CD4-positive, alpha-beta T cell (primary cell): Measurements from ENCODE around the gene SP2. TPM values are rescaled to one million over a fixed set of nuclear protein-coding genes. Genes with fewer than 3 reads are reported as not detected.

Source experiments
- ATAC-seq: fragments of 200-7000 bp; cut with Tn5 transposase; one replicate; pipeline ENCODE4 v1.10.0; 2022; ENCODE audit warnings: mild to moderate bottlenecking; ENCODE audit not compliant: poor library complexity
- CTCF ChIA-PET: fragments of 350-600 bp; sonication (Branson Sonifier 250); formaldehyde crosslinking; loops from one replicate; lab custom pipeline; 2021; ENCODE audit warnings: antibody characterized with exemption, inconsistent platforms; lab: Charles Lee
- POLR2A ChIA-PET: fragments of 350-600 bp; sonication (Branson Sonifier 250); formaldehyde crosslinking; loops from one replicate; lab custom pipeline; 2021; ENCODE audit warnings: antibody characterized with exemption, inconsistent platforms; lab: Charles Lee
- DNase-seq, 14 experiments: peaks; one replicate each; pipeline ENCODE4 v3.0.0-alpha.2; 2013 to 2020; ENCODE audit warnings: mixed read lengths in 2 of 14
- H3K27ac ChIP-seq, 2 donors: one replicate each; pipeline versions ENCODE4 v1.5.1 to v1.7.0; 2013; ENCODE audit warnings: low read length in 2 of 2, low read depth in 1 of 2, mild to moderate bottlenecking in 1 of 2
- H3K27me3 ChIP-seq, 2 experiments: 1 replicate in 1 of 2; 2 replicates in 1 of 2; pipeline versions ENCODE4 v1.6.1 to v1.7.0; 2013; ENCODE audit warnings: low read length in 2 of 2, control low read depth in 1 of 2, mild to moderate bottlenecking in 1 of 2, moderate library complexity in 1 of 2; ENCODE audit not compliant: insufficient read depth in 2 of 2, control insufficient read depth in 1 of 2
- H3K36me3 ChIP-seq: one replicate; pipeline ENCODE4 v1.6.1; 2013; ENCODE audit warnings: low read length, control low read depth; ENCODE audit not compliant: insufficient read depth
- H3K4me1 ChIP-seq: one replicate; pipeline ENCODE4 v1.6.1; 2013; ENCODE audit warnings: low read length, control low read depth; ENCODE audit not compliant: insufficient read depth
- H3K4me3 ChIP-seq: one replicate; pipeline ENCODE4 v1.5.1; 2013; ENCODE audit warnings: mild to moderate bottlenecking, low read length, moderate library complexity
- H3K9me3 ChIP-seq, 2 experiments: 1 replicate in 1 of 2; 2 replicates in 1 of 2; pipeline versions ENCODE4 v1.6.1 to v1.7.0; 2013; ENCODE audit warnings: low read length in 2 of 2, mild to moderate bottlenecking in 2 of 2, control low read depth in 1 of 2, moderate library complexity in 1 of 2; ENCODE audit not compliant: control insufficient read depth in 1 of 2, insufficient read depth in 1 of 2
- H3K27ac Mint-ChIP-seq: one replicate; pipeline ENCODE4 v1.8.0; 2020; ENCODE audit warnings: mixed read lengths
- H3K27me3 Mint-ChIP-seq: one replicate; pipeline ENCODE4 v1.8.0; 2021; ENCODE audit warnings: mixed read lengths
- H3K36me3 Mint-ChIP-seq: one replicate; pipeline ENCODE4 v1.8.0; 2021; ENCODE audit warnings: low read depth, mixed read lengths
- H3K4me1 Mint-ChIP-seq: one replicate; pipeline ENCODE4 v1.8.0; 2021; ENCODE audit warnings: low read depth, mixed read lengths
- H3K4me3 Mint-ChIP-seq: one replicate; pipeline ENCODE4 v1.8.0; 2020; ENCODE audit warnings: mild to moderate bottlenecking, mixed read lengths
- H3K9me3 Mint-ChIP-seq: one replicate; pipeline ENCODE4 v1.8.0; 2020; ENCODE audit warnings: mixed read lengths
- CTCF ChIP-seq: fragments of 200-600 bp; IDR thresholded peaks from one replicate; pipeline ENCODE4 v1.8.0; 2022; ENCODE audit warnings: antibody characterized with exemption, mild to moderate bottlenecking
- intact Hi-C, 2 experiments: fragments of 100-400 bp; cut with DNase I in 1 of 2; cut with micrococcal nuclease in 1 of 2; formaldehyde crosslinking; loops; one replicate each; pipeline versions ENCODE4 v1.15.1 to v1.9.0; 2023 to 2025; cut with DNase I, micrococcal nuclease
- total RNA-seq, 174 experiments: library from RNA in 2 of 174; stranded (reverse) in 2 of 174; gene quantifications; one replicate each; pipeline ENCODE4 v1.2.3 and lab custom pipeline; 2021 to 2026

The SP2 gene
- total RNA-seq, 2 experiments from 2014 or later = 19.9 to 21.5 TPM

- no peak overlapping the region for H3K4me3 Mint-ChIP-seq
Observed at GRCh38 chr17:47864791-47865216, 31.2 kb upstream of the SP2 start.

GRCh38 chr17:47866941-47867340 lies 29.1 kb upstream of the SP2 start:
- Histone ChIP-seq H3K27me3 (peaks cover 12 to 22% of the 10 kb centered on the region in 2 experiments), H3K4me1 (peaks cover 20% of the 10 kb centered on the region), H3K27ac (no peak overlapping the region), H3K36me3 (no peaks in the 10 kb centered on the region), H3K9me3 (no peaks in the 10 kb centered on the region), H3K4me3 (no peak overlapping the region)
- Mint-ChIP-seq H3K27ac (no peak overlapping the region), H3K27me3 (peaks cover 37% of the 10 kb centered on the region), H3K4me1 (peaks cover 16% of the 10 kb centered on the region), H3K9me3 (no peaks in the 10 kb centered on the region), H3K4me3 (no peak overlapping the region), H3K36me3 (no peaks in the 10 kb centered on the region)
- CTCF ChIA-PET = no interaction called here
- no peak for ATAC-seq
- intact Hi-C loops = no loop called here
- POLR2A ChIA-PET = no interaction called here
- no peak for DNase-seq
- TF ChIP-seq CTCF = no peak

More at GRCh38 chr17:47864791-47865216, 31.2 kb upstream of the SP2 start:
- no peak for ATAC-seq
- Histone ChIP-seq H3K36me3 (no peaks in the 10 kb centered on the region), H3K27me3 (peaks cover 2 to 8% of the 10 kb centered on the region in 2 experiments), H3K9me3 (no peaks in the 10 kb centered on the region), H3K27ac (no peak overlapping the region), H3K4me1 (peaks cover 20% of the 10 kb centered on the region), H3K4me3 (no peak overlapping the region)
- Mint-ChIP-seq H3K36me3 (no peaks in the 10 kb centered on the region), H3K9me3 (no peaks in the 10 kb centered on the region), H3K27ac (no peak overlapping the region), H3K27me3 (peaks cover 21% of the 10 kb centered on the region), H3K4me1 (peaks cover 16% of the 10 kb centered on the region)
- TF ChIP-seq CTCF = no peak
- ChIA-PET CTCF (interaction anchor here (0.8 kb wide), 1 partner anchor 22 kb away, joined by 3 read pairs; no protein-coding TSS in a partner anchor), POLR2A (no interaction called here)
- no peak for DNase-seq
- intact Hi-C loops = no loop called here

GRCh38 chr17:47867813-47868533 lies 28.1 kb upstream of the SP2 start:
- H3K36me3 Mint-ChIP-seq = no peaks in the 10 kb centered on the region
- no peak overlapping the region for H3K4me3 Mint-ChIP-seq
- H3K27ac Mint-ChIP-seq = no peak overlapping the region
- ATAC-seq (no peak), DNase-seq (no peak)
- H3K9me3 Mint-ChIP-seq = no peaks in the 10 kb centered on the region
- H3K27me3 Mint-ChIP-seq = peaks cover 44% of the 10 kb centered on the region
- no peak for TF ChIP-seq CTCF
- no peak overlapping the region for H3K27ac ChIP-seq
- peaks cover 10% of the 10 kb centered on the region for H3K4me1 Mint-ChIP-seq
- POLR2A ChIA-PET = no interaction called here
- H3K4me1 ChIP-seq = peaks cover 15% of the 10 kb centered on the region
- H3K36me3 ChIP-seq = no peaks in the 10 kb centered on the region
- intact Hi-C loops = no loop called here
- CTCF ChIA-PET = no interaction called here
- H3K9me3 ChIP-seq = peaks cover 0 to 8% of the 10 kb centered on the region in 2 experiments
- peaks cover 22 to 32% of the 10 kb centered on the region in 2 experiments for H3K27me3 ChIP-seq
- no peak overlapping the region for H3K4me3 ChIP-seq
